Upper lobe of left lung (tissue), 4 donors: Measurements from ENCODE around the gene KCNC1.

Experiments
- CTCF ChIP-seq, 6 experiments: fragments of 450-650 bp in 4 of 6; fragments of 200-600 bp in 2 of 6; sonication (generic) in 2 of 6; IDR thresholded peaks; one replicate each; pipeline ENCODE4 v1.5.1; 2016 to 2019; ENCODE audit warnings: antibody characterized with exemption in 6 of 6
- POLR2A ChIP-seq, 4 donors: fragments of 450-650 bp; IDR thresholded peaks; one replicate each; pipeline ENCODE4 v1.5.1; 2016 to 2017; ENCODE audit warnings: antibody characterized with exemption in 4 of 4, mild to moderate bottlenecking in 2 of 4
- POLR2AphosphoS5 ChIP-seq, 2 donors: sonication (generic); formaldehyde crosslinking; IDR thresholded peaks; one replicate each; pipeline ENCODE4 v1.5.1; 2017; ENCODE audit warnings: antibody characterized with exemption in 2 of 2

GRCh38 chr11:17807034-17807433, 72.5 kb downstream of the KCNC1 start:
- TF ChIP-seq POLR2A (IDR thresholded peaks at IDR 0.05) (no peak), CTCF (IDR thresholded peaks at IDR 0.05) (no peak), POLR2AphosphoS5 (IDR thresholded peaks at IDR 0.05) (no peak)
